ENCODE data around the gene PKD2L1.

- no peak for TF ChIP-seq CTCF (conservative IDR thresholded peaks at IDR 0.05; ENCODE audit: low read depth, low read length)
- no peak for TF ChIP-seq EZH2 (IDR thresholded peaks at IDR 0.05; ENCODE audit: borderline replicate concordance, low read depth, low read length, poor library complexity, severe bottlenecking)
These were observed 18.4 kb upstream of the PKD2L1 start for GRCh38 chr10:100348389-100348927.
